Measurements from ENCODE around the gene LRP6. TPM values are rescaled to one million over a fixed set of nuclear protein-coding genes. Genes with fewer than 3 reads are reported as not detected.
"Not testable (repeated sequence)": the region's sequence is repeated elsewhere in the genome, so short reads cannot be mapped to it uniquely, and the experiment has no call there.

Gene LRP6
- 22.8 TPM for total RNA-seq
- long read RNA-seq, full-length matches to known transcripts = 1 of 6 reads
- long read RNA-seq, partial matches to known transcripts = 5 of 6 reads
- long read RNA-seq, other reads (novel, unspliced or antisense) = 0 of 6 reads

GRCh38 chr12:12266873-12267741 lies at the start of gene LRP6:
Gene LRP6, minus strand, starts transcription at chr12:12267044. Its CDS starts 309 bp downstream, at chr12:12266735.
- intact Hi-C loops (cut with DNase I) = no loop called here
- DNase-seq (peak; percentile 94), ATAC-seq (ENCODE audit: poor library complexity) (peak; percentile 99)

GRCh38 chr12:12315838-12316237 lies 49.0 kb upstream of the LRP6 start:
- no peak for ATAC-seq (ENCODE audit: poor library complexity)
- intact Hi-C loops (cut with DNase I) = no loop called here
- DNase-seq = no peak

- ATAC-seq (ENCODE audit: poor library complexity); intact Hi-C loops (cut with DNase I); DNase-seq: not testable (repeated sequence)
Observed at GRCh38 chr12:12310695-12311094, 43.9 kb upstream of the LRP6 start.

- DNase-seq (no peak), ATAC-seq (ENCODE audit: poor library complexity) (no peak)
- intact Hi-C loops (cut with DNase I) = no loop called here
Observed at GRCh38 chr12:12305568-12306300, 38.9 kb upstream of the LRP6 start.

GRCh38 chr12:12302976-12303375 lies 36.1 kb upstream of the LRP6 start:
- intact Hi-C loops (cut with DNase I) = no loop called here
- DNase-seq (no peak), ATAC-seq (ENCODE audit: poor library complexity) (no peak)

- ATAC-seq (ENCODE audit: poor library complexity) (no peak), DNase-seq (no peak)
- intact Hi-C loops (cut with DNase I) = no loop called here
Observed at GRCh38 chr12:12301122-12301521, 34.3 kb upstream of the LRP6 start.

- no peak for ATAC-seq (ENCODE audit: poor library complexity)
- intact Hi-C loops (cut with DNase I) = no loop called here
- DNase-seq = no peak
Observed at GRCh38 chr12:12297201-12297830, 30.5 kb upstream of the LRP6 start.

GRCh38 chr12:12294215-12295005 lies 27.6 kb upstream of the LRP6 start:
- no peak for ATAC-seq (ENCODE audit: poor library complexity)
- DNase-seq = no peak
- intact Hi-C loops (cut with DNase I) = no loop called here

GRCh38 chr12:12290206-12290605 lies 23.4 kb upstream of the LRP6 start:
- DNase-seq (no peak), ATAC-seq (ENCODE audit: poor library complexity) (no peak)
- intact Hi-C loops (cut with DNase I) = no loop called here

GRCh38 chr12:12286441-12286840 lies 19.6 kb upstream of the LRP6 start:
- no peak for DNase-seq
- intact Hi-C loops (cut with DNase I) = no loop called here
- ATAC-seq (ENCODE audit: poor library complexity) = no peak

GRCh38 chr12:12282761-12283425 lies 16.0 kb upstream of the LRP6 start:
- no peak for DNase-seq
- intact Hi-C loops (cut with DNase I) = no loop called here
- ATAC-seq (ENCODE audit: poor library complexity) = no peak

GRCh38 chr12:12282202-12282601 lies 15.4 kb upstream of the LRP6 start:
- ATAC-seq (ENCODE audit: poor library complexity) (no peak), DNase-seq (no peak)
- intact Hi-C loops (cut with DNase I) = no loop called here

- intact Hi-C loops (cut with DNase I) = no loop called here
- DNase-seq (no peak), ATAC-seq (ENCODE audit: poor library complexity) (no peak)
Observed at GRCh38 chr12:12281134-12281533, 14.3 kb upstream of the LRP6 start.

GRCh38 chr12:12278899-12279298 lies 12.1 kb upstream of the LRP6 start:
- ATAC-seq (ENCODE audit: poor library complexity) = no peak
- intact Hi-C loops (cut with DNase I) = no loop called here
- DNase-seq = no peak

- intact Hi-C loops (cut with DNase I) = no loop called here
- no peak for ATAC-seq (ENCODE audit: poor library complexity)
Observed at GRCh38 chr12:12275874-12276273, 9.0 kb upstream of the LRP6 start.

GRCh38 chr12:12273291-12273957 lies 6.6 kb upstream of the LRP6 start:
- intact Hi-C loops (cut with DNase I) = no loop called here
- ATAC-seq (ENCODE audit: poor library complexity) (no peak), DNase-seq (no peak)

More at GRCh38 chr12:12275874-12276273, 9.0 kb upstream of the LRP6 start:
- no peak for DNase-seq

- no peak for ATAC-seq (ENCODE audit: poor library complexity)
- DNase-seq = no peak
- intact Hi-C loops (cut with DNase I) = no loop called here
Observed at GRCh38 chr12:12272869-12273268, 6.0 kb upstream of the LRP6 start.

GRCh38 chr12:12270226-12270625 lies 3.4 kb upstream of the LRP6 start:
- DNase-seq (no peak), ATAC-seq (ENCODE audit: poor library complexity) (no peak)
- intact Hi-C loops (cut with DNase I) = no loop called here
